ENCODE results near the gene TRIO.

Gene TRIO

GRCh38 chr5:14158890-14159666 lies 15.9 kb downstream of the TRIO start:
- no peak for TF ChIP-seq POLR2A (IDR thresholded peaks at IDR 0.05; ENCODE audit: low read depth, low read length)
- DNase-seq (ENCODE audit: insufficient read length, low spot score) = no peak
- no peak for FAIRE-seq

- DNase-seq (ENCODE audit: insufficient read length, low spot score) (no peak), FAIRE-seq (no peak)
- TF ChIP-seq POLR2A (IDR thresholded peaks at IDR 0.05; ENCODE audit: low read depth, low read length) = no peak
Observed at GRCh38 chr5:14161825-14162556, 18.8 kb downstream of the TRIO start.

- no peak for DNase-seq (ENCODE audit: insufficient read length, low spot score)
- FAIRE-seq = no peak
- TF ChIP-seq POLR2A (IDR thresholded peaks at IDR 0.05; ENCODE audit: low read depth, low read length) = no peak
Observed at GRCh38 chr5:14164164-14165163, 21.3 kb downstream of the TRIO start.

GRCh38 chr5:14165375-14166106 lies 22.4 kb downstream of the TRIO start:
- FAIRE-seq (peak; percentile 84), DNase-seq (ENCODE audit: insufficient read length, low spot score) (no peak)

GRCh38 chr5:14166437-14166836 lies 23.3 kb downstream of the TRIO start:
- no peak for TF ChIP-seq POLR2A (IDR thresholded peaks at IDR 0.05; ENCODE audit: low read depth, low read length)
- FAIRE-seq = no peak

More at GRCh38 chr5:14165375-14166106, 22.4 kb downstream of the TRIO start:
- no peak for TF ChIP-seq POLR2A (IDR thresholded peaks at IDR 0.05; ENCODE audit: low read depth, low read length)

GRCh38 chr5:14167211-14167845 lies 24.2 kb downstream of the TRIO start:
- no peak for DNase-seq (ENCODE audit: insufficient read length, low spot score)
- peak; percentile 43 for FAIRE-seq
- no peak for TF ChIP-seq POLR2A (IDR thresholded peaks at IDR 0.05; ENCODE audit: low read depth, low read length)

More at GRCh38 chr5:14166437-14166836, 23.3 kb downstream of the TRIO start:
- no peak for DNase-seq (ENCODE audit: insufficient read length, low spot score)

GRCh38 chr5:14168144-14168792 lies 25.1 kb downstream of the TRIO start:
- DNase-seq (ENCODE audit: insufficient read length, low spot score) (no peak), FAIRE-seq (no peak)
- no peak for TF ChIP-seq POLR2A (IDR thresholded peaks at IDR 0.05; ENCODE audit: low read depth, low read length)

GRCh38 chr5:14168793-14169262 lies 25.7 kb downstream of the TRIO start:
- FAIRE-seq (no peak), DNase-seq (ENCODE audit: insufficient read length, low spot score) (no peak)
- no peak for TF ChIP-seq POLR2A (IDR thresholded peaks at IDR 0.05; ENCODE audit: low read depth, low read length)

GRCh38 chr5:14171046-14171445 lies 27.9 kb downstream of the TRIO start:
- DNase-seq (ENCODE audit: insufficient read length, low spot score) (no peak), FAIRE-seq (no peak)
- TF ChIP-seq POLR2A (IDR thresholded peaks at IDR 0.05; ENCODE audit: low read depth, low read length) = no peak

- no peak for FAIRE-seq
Observed at GRCh38 chr5:14171621-14172020, 28.5 kb downstream of the TRIO start.

GRCh38 chr5:14172149-14172795 lies 29.1 kb downstream of the TRIO start:
- DNase-seq (ENCODE audit: insufficient read length, low spot score) = no peak
- no peak for FAIRE-seq
- no peak for TF ChIP-seq POLR2A (IDR thresholded peaks at IDR 0.05; ENCODE audit: low read depth, low read length)

More at GRCh38 chr5:14171621-14172020, 28.5 kb downstream of the TRIO start:
- TF ChIP-seq POLR2A (IDR thresholded peaks at IDR 0.05; ENCODE audit: low read depth, low read length) = no peak
- no peak for DNase-seq (ENCODE audit: insufficient read length, low spot score)
